GM18498 (cell line): ENCODE results near the gene RHBDD3.
"Not testable (repeated sequence)": the region's sequence is repeated elsewhere in the genome, so short reads cannot be mapped to it uniquely, and the experiment has no call there.

Source experiments
- ATAC-seq: cut with Tn5 transposase; IDR thresholded peaks from one replicate; pipeline ENCODE4 v1.9.1; 2021; ENCODE audit warnings: mild to moderate bottlenecking, moderate library complexity; ENCODE audit not compliant: unreplicated experiment

RHBDD3 gene

GRCh38 chr22:29253561-29254285 lies 14.1 kb downstream of the RHBDD3 start:
- ATAC-seq, result no peak

- ATAC-seq, result no peak
These were observed 15.5 kb downstream of the RHBDD3 start for GRCh38 chr22:29251981-29252911.

GRCh38 chr22:29251265-29251664 lies 16.5 kb downstream of the RHBDD3 start:
- ATAC-seq, result no peak

DNA sequence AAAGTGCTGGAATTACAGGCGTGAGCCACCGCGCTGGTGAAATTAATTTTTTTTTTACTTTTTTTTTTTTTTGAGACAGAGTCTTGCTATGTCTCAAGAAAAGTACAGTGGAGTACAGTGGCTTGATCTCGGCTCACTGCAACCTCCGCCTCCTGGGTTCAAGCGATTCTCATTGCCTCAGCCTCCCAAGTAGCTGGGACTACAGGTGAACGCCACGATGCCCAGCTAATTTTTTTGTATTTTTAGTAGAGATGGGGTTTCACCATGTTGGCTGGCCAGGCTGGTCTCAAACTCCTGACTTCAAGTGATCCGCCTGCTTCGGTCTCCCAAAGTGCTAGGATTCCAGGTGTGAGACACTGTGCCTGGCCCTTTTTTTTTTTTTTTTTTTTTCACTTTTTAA lies 19.9 kb downstream of the RHBDD3 start:
- ATAC-seq, result not testable (repeated sequence)

GRCh38 chr22:29245626-29246385 lies 22.0 kb downstream of the RHBDD3 start:
- no peak for ATAC-seq

- ATAC-seq, result no peak
These were observed 22.8 kb downstream of the RHBDD3 start for GRCh38 chr22:29244785-29245625.

DNA sequence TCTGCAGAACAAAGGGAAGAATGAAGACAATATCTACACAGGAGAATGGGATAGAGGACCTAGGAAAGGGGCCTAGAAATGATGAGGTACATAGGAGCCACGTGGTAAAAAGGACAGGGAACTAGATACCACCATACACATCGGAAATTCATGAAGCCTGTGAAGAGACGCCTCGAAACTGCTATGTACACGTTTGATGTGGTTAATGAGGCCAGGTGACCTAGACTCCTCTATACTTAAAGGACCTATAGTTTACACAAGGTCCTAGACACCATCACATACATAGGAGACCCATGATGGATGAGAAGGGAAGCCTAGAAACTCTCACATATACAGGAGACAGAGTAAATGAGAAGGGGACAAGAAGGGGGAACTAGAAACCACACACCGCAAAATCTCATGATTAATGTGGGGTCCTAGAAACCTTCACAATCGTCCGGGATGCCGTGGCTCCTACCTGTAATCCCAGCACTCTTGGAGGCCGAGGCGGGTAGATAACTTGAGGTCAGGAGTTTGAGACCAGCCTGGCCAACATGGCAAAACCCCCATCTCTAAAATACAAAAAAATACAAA lies 23.8 kb downstream of the RHBDD3 start:
- no peak for ATAC-seq

- ATAC-seq, result not testable (repeated sequence)
These were observed 27.3 kb downstream of the RHBDD3 start for GRCh38 chr22:29240481-29240880.

DNA sequence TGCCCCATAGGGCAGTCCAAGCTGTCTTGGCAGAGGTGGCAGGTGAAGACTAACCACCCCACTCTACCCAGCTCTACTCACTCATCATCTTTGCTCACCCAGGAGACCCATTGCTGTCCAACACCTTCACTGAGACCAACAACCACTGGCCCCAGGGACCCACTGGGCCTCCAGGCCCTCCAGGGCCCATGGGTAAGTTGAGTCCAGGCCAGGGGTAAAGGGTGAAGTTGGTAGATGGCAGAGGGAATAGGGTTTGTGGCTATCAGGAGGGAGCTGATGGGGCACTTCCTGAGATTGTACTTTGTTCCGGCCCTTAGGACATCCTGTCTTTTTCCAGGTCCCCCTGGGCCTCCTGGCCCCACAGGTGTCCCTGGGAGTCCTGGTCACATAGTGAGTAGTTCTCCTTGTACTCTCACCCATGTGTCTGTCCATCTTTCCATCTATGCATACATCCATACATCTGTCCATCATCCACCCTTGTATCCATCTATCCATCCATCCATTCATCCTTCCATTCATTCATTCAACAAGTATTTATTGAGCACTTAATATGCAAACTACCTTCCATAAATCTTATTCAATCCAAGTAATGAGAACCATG lies 34.4 kb downstream of the RHBDD3 start:
- no peak for ATAC-seq

DNA sequence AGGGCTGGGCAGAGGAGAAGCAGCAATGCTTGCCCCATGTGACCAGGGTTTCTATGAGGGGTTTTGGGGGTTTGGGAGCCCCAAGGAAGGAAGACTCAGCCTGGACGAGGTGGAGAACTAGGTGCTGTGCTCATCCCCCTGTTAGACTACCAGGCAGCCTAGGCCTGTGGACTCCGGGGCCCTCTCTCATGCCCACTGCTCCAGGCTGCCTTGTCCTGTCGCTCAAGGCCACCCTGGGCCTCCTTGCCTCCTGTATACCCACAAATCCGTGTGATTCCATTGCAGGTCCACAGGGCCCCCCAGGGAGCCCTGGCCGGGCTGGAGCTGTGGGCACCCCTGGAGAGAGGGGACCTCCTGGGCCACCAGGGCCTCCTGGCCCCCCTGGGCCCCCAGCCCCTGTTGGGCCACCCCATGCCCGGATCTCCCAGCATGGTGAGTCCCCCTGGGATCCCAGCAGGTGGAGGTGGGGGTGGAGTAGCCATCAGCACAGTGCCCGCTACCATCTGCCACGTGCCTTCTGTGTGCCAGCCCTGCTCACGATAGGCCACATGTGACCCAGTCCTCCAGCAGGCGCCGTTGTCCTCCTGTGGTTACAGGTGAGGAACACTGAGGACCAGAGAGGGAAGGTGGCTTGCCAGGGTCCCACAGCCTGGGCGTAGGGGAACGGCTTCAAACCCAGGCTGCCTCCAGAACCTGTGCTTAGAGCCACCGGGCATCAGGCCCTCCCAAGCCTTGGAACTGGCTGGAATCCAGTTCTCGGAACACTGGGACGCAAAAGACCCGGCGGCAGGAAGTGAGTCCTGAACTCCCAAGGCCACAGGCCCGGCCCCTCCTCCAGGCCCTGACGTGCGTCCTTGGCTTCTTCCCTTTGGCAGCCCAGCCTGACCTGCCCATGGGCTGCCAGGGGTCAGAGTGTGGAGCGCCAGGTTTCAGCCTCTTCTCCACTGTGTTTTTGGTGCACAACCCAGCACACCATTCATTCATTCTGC lies 35.5 kb downstream of the RHBDD3 start:
- no peak for ATAC-seq

DNA sequence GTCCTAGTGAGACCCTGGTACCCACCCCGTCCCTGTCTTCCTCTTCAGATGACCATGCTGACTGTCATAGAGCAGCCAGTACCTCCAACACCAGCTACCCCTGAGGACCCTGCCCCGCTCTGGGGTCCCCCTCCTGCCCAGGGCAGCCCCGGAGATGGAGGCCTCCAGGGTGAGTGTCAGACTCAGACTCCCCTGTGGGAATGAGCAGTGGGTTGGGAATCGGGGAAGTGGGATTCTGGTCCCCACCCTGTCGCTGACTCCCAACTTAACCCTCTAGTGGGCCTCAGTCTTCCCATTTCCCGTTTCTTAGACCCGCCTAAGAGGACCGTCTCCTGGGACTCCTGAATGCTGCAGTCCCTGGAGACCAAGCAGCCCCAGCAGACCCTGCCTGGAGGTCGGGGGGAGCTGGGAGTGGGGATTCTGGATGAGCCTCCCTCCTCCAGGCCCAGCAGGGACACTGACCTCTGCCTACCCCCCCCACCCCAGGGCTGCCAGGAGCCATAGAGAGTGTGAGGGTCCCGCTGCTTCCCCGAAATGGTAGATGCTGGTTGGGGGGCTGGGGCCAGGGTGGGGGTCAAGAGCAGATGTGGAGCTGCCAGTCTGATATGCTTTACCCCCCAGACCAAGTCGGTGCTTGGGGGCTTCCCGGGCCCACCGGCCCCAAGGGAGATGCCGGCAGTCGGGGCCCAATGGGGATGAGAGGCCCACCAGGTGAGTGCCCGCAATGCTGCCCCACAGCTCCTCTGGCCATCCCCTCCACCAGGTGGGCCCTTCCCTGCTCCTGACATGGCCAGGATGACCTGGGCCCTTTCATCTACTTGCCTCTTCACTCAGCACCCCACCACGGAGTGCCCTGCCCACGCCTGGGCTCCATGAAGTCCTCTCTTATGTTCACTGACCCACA lies 36.6 kb downstream of the RHBDD3 start:
- no peak for ATAC-seq

GRCh38 chr22:29226351-29226981 lies 41.3 kb downstream of the RHBDD3 start:
- ATAC-seq, result no peak

DNA sequence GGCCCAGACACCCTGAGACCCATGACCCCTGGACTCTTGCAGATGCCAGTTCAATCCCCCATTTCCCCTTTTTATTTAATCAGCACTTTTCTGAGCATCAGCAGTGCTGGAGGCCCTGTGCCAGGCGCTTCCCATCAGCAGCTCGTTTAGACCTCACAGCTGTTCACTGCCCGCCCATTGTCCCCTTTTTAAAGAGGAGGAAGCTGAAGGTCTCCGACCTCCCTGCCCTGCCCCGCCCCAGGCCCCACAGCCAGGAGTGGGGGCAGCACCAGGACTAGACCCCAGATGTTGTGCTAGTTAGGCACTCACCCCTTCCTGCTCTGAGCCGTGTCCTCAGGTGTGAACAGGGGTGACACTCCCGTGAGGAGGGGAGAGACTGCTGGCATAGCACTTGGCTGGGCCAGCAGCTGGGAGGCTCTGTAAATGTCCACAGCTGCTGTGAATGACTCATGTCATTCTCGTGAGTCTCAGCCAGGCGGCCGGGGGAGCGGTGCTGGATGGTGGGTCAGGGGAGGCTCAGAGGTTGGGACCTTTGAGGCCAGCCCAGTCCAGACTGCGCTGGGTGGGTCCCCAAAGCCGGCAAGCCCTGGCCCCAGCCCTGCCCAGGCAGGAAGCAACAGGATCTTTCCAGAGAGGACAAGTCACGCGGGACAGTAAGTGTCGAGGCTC lies 42.2 kb downstream of the RHBDD3 start:
- ATAC-seq, result no peak

DNA sequence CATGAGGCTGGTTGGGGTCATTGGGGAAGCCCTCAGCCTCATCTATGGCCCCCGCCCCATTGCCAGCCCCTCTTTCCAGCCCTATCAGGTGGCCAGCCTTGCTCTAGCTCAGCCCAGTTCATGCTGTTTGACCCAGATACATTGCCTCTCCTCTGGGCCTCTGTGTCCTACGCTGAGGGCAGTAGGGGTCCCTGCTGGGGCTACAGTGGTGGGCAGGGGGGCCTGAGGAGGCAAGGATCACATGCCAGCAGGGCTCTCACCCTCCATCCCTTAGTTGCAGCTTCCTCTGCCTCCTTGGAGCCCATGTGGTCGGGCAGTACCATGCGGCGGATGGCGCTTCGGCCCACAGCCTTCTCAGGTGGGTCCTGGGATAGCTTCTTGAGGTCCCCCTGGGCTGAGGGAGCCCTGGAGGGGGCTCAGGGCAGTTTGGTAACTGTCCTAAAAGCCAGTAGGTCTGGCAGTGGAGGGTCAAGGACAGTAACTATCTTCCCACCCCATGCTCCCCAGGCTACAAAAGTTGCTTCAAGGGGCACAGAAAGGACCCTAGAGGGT lies 42.8 kb downstream of the RHBDD3 start:
- ATAC-seq, result no peak

- no peak for ATAC-seq
These were observed 43.5 kb downstream of the RHBDD3 start for GRCh38 chr22:29224121-29224858.
